Activated CD4-positive, alpha-beta memory T cell treated with anti-CD3 and anti-CD28 coated beads, Interleukin-2, amount 10 ng/mL, durations not matched to agents 7 days and 5 days (primary cell): Measurements from ENCODE around the gene MFAP3L. TPM values are rescaled to one million over a fixed set of nuclear protein-coding genes. Genes with fewer than 3 reads are reported as not detected.

Experiments used
- CTCF ChIA-PET: fragments of 350-600 bp; sonication (Branson Sonifier 250); formaldehyde crosslinking; loops from one replicate; lab custom pipeline; 2021; ENCODE audit warnings: antibody characterized with exemption, inconsistent platforms; lab: Charles Lee
- POLR2A ChIA-PET: fragments of 350-600 bp; sonication (Branson Sonifier 250); formaldehyde crosslinking; loops from one replicate; lab custom pipeline; 2021; ENCODE audit warnings: antibody characterized with exemption; lab: Charles Lee
- DNase-seq: peaks from one replicate; pipeline ENCODE4 v3.0.0-alpha.2; 2020
- H3K27ac Mint-ChIP-seq: one replicate; pipeline ENCODE4 v1.8.0; 2021; ENCODE audit warnings: mild to moderate bottlenecking, mixed read lengths
- H3K27me3 Mint-ChIP-seq: one replicate; pipeline ENCODE4 v1.8.0; 2021; ENCODE audit warnings: mixed read lengths
- H3K36me3 Mint-ChIP-seq: one replicate; pipeline ENCODE4 v1.8.0; 2021; ENCODE audit warnings: low read depth, mixed read lengths
- H3K4me1 Mint-ChIP-seq: one replicate; pipeline ENCODE4 v1.8.0; 2021; ENCODE audit warnings: mixed read lengths
- H3K4me3 Mint-ChIP-seq: one replicate; pipeline ENCODE4 v1.8.0; 2021; ENCODE audit warnings: mild to moderate bottlenecking, mixed read lengths
- H3K9me3 Mint-ChIP-seq: one replicate; pipeline ENCODE4 v1.8.0; 2021; ENCODE audit warnings: mixed read lengths
- total RNA-seq, 2 experiments: library from RNA; stranded (reverse); gene quantifications; one replicate each; pipeline ENCODE4 v1.2.3, GENCODE V29; 2021

MFAP3L gene
- total RNA-seq, 2 experiments from 2014 or later, result 0.25 to 0.33 TPM

DNA sequence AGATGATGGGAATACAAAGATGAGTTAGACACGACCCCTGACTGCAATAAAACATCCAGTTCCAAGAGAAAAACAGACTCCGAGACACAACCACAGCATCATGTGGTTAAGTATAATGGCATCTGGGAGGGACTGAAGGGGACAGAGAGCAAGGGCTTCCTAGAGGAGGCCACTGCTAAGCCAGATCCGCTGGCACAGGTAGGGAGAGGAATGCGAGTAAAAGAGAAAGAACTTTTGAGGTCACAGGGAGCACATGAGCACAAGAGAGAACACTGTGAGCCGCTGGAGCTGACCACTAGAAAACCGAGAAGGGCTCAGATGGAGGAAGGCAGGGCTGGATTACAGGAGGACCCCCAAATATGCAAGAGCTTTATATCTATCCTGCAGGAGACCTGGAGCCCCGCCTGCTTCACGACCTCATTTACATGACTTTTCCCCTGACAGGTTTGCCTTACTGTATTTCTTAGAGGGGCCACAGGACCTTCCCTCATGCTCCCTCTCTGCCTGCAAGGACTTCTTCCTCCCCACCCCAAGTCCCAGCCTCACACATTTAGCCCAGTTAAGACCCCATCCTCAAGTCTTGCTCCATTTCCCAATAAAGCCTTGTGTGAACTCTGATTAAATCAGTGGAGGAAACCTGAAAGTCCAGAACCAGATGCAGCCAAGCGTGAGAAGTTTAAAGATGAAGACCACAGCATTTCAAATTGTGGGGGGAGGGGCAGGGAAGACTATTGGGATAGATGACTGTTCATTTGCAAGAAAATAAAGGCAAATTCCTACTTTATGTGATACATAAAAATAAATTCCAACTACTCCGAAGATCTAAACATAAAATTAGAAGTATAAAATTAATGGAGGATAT lies 29.6 kb downstream of the MFAP3L start:
- ChIA-PET POLR2A (no interaction called here), CTCF (no interaction called here)
- Mint-ChIP-seq H3K36me3 (no peaks in the 10 kb centered on the region), H3K4me3 (no peak overlapping the region), H3K4me1 (no peaks in the 10 kb centered on the region), H3K27me3 (peaks cover 1% of the 10 kb centered on the region), H3K27ac (no peak overlapping the region), H3K9me3 (no peaks in the 10 kb centered on the region)
- DNase-seq, result no peak

DNA sequence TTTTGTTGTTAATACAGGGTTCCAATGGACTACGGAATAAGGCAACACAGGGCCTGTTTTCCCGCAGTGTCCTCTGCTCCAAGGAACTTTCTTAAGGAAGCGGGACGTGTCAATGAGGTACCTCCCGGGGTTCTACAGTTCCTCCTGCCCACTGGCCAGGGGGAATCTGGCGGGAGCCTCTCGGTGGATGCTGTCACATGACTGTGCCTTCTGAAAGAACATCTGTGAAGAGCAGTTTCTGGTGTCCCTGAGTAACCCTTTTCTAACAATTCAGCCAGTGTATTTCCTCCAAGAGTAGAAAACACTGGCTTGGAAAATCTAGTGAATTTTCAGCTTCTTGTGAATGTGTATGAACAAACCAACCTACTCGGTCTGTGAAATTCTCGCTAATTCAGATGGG lies 32.7 kb downstream of the MFAP3L start:
- no peak for DNase-seq
- H3K9me3 Mint-ChIP-seq, result no peaks in the 10 kb centered on the region
- ChIA-PET POLR2A (no interaction called here), CTCF (no interaction called here)
- no peak overlapping the region for H3K27ac Mint-ChIP-seq
- peaks cover 1% of the 10 kb centered on the region for H3K27me3 Mint-ChIP-seq
- no peaks in the 10 kb centered on the region for H3K4me1 Mint-ChIP-seq
- H3K4me3 Mint-ChIP-seq, result no peak overlapping the region
- H3K36me3 Mint-ChIP-seq, result no peaks in the 10 kb centered on the region

DNA sequence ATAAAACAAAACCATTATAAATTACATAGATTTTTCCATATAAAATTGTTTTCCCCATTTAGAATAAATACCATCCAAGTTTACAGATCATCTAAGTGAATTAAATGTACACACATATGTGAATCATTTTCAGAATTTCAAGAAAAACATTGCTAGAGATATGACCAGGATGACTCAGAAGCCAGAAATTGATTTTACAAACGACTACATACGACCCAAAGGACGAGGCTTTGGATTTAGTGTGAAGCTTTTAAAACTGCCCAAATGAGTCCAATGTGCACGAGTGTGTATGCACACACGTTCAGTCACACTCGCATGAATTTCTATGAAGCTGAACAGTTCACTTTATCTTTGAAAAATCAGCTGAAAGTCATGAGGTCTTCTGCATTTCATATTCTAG lies 37.9 kb downstream of the MFAP3L start:
- Mint-ChIP-seq H3K9me3 (no peaks in the 10 kb centered on the region), H3K27me3 (peaks cover 1% of the 10 kb centered on the region), H3K4me1 (peaks cover 6% of the 10 kb centered on the region), H3K4me3 (no peak overlapping the region), H3K27ac (no peak overlapping the region), H3K36me3 (no peaks in the 10 kb centered on the region)
- ChIA-PET POLR2A (no interaction called here), CTCF (interaction anchor here (1.8 kb wide), 1 partner anchor 178 kb away, joined by 5 read pairs; no protein-coding TSS in a partner anchor)
- DNase-seq, result no peak

DNA sequence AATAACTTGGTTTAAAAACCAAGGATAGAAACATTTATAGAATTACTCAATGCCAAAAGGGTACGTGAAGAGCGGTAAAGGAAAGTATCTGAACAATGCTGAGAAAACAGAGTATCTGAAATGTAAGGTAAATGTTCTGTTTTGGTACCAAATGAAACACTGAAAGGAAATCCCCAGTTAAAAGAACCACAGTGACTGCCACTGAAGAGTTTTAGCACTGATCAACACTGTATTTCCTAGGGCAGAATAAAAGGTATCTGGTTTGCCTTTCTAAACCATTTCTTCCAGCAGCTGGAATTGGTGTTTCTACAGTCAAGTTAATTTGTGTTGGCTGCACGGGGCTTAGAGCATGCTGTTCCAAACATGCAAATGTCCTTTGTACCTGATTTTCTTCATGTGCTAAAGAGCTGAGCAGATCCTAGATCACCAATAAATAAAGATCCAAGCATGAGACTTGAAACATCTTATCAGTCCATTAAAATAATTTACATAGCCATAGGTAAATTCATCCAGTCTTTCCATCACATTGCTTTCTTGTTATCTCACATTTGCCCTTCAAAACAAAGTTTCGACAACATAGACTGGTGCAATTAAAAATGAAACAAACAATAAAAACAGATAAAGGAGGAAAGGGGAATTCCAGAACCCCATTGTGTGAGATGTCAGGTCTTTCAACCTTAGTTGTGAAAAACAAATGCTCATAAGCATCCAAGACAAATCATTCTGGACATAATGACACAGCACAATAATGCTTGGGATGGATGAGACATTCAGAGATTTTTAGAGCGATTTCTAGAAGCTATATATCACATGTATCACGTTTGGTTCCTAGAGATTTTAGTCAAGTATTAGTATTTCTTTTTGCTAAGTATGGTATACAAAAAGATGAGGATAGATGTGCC lies 38.6 kb downstream of the MFAP3L start:
- Mint-ChIP-seq H3K4me3 (no peak overlapping the region), H3K4me1 (peaks cover 6% of the 10 kb centered on the region), H3K27me3 (peaks cover 1% of the 10 kb centered on the region), H3K9me3 (no peaks in the 10 kb centered on the region), H3K36me3 (no peaks in the 10 kb centered on the region), H3K27ac (no peak overlapping the region)
- POLR2A ChIA-PET, result no interaction called here
- DNase-seq, result no peak
- CTCF ChIA-PET, result interaction anchor here (1.8 kb wide), 1 partner anchor 177 kb away, joined by 5 read pairs; no protein-coding TSS in a partner anchor

DNA sequence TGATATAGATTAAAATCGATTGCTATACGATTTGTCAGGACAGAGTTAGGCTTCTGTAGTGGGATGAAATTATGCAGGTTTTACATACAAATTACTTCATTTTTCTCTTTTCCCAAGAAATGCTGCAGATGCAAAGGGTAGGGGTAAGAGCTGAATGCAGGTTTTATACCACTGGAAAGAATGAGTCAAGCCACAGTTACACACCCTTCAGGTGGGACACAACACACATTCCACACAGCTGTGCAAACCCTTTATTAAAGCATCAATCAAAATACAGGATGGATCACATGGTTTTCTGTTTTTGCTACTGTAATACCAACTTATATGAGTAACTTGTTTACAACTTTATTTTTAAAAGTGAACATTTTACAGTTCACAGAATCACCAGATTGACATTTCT lies 39.8 kb downstream of the MFAP3L start:
- no peak for DNase-seq
- no peaks in the 10 kb centered on the region for H3K9me3 Mint-ChIP-seq
- H3K27ac Mint-ChIP-seq, result no peak overlapping the region
- POLR2A ChIA-PET, result no interaction called here
- peaks cover 1% of the 10 kb centered on the region for H3K27me3 Mint-ChIP-seq
- CTCF ChIA-PET, result no interaction called here
- H3K4me1 Mint-ChIP-seq, result peaks cover 6% of the 10 kb centered on the region
- H3K36me3 Mint-ChIP-seq, result no peaks in the 10 kb centered on the region
- H3K4me3 Mint-ChIP-seq, result no peak overlapping the region

DNA sequence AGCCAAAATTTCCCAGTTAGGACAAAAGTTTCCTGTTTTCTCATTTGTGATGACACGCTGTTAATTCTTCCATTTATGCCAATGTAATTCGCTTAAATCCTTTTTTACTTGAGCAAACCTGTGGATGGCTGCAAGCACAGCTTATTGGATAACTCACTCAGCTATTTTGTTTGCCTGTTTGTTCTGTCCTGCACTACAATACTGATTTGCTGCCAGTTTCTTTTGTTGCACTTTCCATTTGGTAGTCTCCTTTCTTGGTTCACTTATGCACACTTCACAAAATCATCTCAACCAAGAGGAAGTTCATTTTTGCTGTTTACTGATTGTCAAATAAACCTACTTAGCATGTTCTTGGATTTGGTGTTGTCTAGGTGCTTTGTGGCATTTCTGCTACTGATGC lies 40.3 kb downstream of the MFAP3L start:
- H3K9me3 Mint-ChIP-seq, result no peaks in the 10 kb centered on the region
- peaks cover 6% of the 10 kb centered on the region for H3K4me1 Mint-ChIP-seq
- H3K36me3 Mint-ChIP-seq, result no peaks in the 10 kb centered on the region
- CTCF ChIA-PET, result no interaction called here
- peaks cover 1% of the 10 kb centered on the region for H3K27me3 Mint-ChIP-seq
- H3K4me3 Mint-ChIP-seq, result no peak overlapping the region
- H3K27ac Mint-ChIP-seq, result no peak overlapping the region
- POLR2A ChIA-PET, result no interaction called here
- DNase-seq, result no peak

DNA sequence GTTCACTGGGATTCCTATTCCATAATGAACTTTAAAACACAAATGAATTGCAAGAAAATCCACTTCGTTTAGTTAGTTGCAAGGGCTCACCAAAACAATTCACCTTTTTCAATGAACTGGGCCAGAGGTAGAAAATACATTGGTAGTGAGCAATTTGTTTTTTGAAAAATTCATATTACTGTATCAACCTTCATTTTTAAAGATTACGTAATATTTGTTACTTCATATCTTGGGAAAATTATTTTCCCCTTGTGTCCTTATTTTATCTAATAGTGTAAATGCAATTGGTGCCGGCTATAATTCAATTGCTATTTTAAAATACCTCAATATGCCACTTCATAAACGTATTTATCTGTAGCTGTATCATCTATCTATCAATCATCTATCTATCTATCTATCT lies 41.5 kb downstream of the MFAP3L start:
- CTCF ChIA-PET, result no interaction called here
- peaks cover 3% of the 10 kb centered on the region for H3K27me3 Mint-ChIP-seq
- POLR2A ChIA-PET, result interaction anchor here (0.6 kb wide), 1 partner anchor 123 kb away, joined by 3 read pairs; no protein-coding TSS in a partner anchor
- no peak for DNase-seq
- peaks cover 6% of the 10 kb centered on the region for H3K4me1 Mint-ChIP-seq
- H3K27ac Mint-ChIP-seq, result no peak overlapping the region
- H3K36me3 Mint-ChIP-seq, result no peaks in the 10 kb centered on the region
- H3K9me3 Mint-ChIP-seq, result no peaks in the 10 kb centered on the region
- H3K4me3 Mint-ChIP-seq, result no peak overlapping the region

DNA sequence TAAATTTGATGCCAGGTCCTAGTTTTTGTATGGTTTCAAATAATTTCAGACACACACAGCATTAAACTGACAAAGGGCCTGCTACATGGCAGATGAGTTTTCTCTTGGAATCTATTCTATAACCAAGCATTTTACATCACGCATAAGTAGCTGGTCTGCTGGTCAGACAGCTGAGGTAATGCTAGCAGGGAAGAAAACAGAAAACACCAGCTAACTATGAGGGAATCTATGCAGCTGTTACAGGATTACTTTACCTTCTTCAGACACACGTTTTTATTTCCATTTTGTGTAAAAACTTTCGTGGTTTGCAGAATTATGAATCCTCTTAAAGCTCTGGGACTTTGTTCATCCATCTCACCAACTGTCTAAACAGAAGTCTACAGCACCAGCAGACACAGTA lies 42.0 kb downstream of the MFAP3L start:
- POLR2A ChIA-PET, result no interaction called here
- Mint-ChIP-seq H3K4me3 (no peak overlapping the region), H3K4me1 (peaks cover 6% of the 10 kb centered on the region), H3K27ac (no peak overlapping the region), H3K27me3 (peaks cover 4% of the 10 kb centered on the region), H3K9me3 (no peaks in the 10 kb centered on the region), H3K36me3 (no peaks in the 10 kb centered on the region)
- no peak for DNase-seq
- CTCF ChIA-PET, result no interaction called here

DNA sequence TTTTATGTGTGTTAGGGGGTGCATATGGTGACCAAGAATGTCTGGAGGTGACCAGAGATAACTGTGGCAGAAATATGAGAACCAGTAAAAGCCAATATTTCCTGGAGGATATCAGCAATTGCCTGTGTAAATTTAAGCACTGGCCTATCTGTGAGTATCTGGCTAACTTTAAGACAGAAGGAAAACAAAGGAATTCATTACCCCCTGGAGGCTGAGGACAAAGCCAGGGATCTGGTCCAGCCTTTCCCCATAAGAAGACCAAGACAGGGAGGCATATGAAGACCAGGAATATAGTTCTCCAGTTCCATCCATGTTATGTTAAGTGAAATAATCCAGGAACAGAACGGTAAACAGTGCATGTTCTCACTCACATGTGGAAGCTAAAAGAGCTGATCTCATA lies 49.2 kb downstream of the MFAP3L start:
- Mint-ChIP-seq H3K4me3 (no peak overlapping the region), H3K9me3 (no peaks in the 10 kb centered on the region), H3K4me1 (no peaks in the 10 kb centered on the region), H3K27ac (no peak overlapping the region), H3K27me3 (peaks cover 10% of the 10 kb centered on the region), H3K36me3 (no peaks in the 10 kb centered on the region)
- ChIA-PET POLR2A (no interaction called here), CTCF (no interaction called here)
- no peak for DNase-seq

DNA sequence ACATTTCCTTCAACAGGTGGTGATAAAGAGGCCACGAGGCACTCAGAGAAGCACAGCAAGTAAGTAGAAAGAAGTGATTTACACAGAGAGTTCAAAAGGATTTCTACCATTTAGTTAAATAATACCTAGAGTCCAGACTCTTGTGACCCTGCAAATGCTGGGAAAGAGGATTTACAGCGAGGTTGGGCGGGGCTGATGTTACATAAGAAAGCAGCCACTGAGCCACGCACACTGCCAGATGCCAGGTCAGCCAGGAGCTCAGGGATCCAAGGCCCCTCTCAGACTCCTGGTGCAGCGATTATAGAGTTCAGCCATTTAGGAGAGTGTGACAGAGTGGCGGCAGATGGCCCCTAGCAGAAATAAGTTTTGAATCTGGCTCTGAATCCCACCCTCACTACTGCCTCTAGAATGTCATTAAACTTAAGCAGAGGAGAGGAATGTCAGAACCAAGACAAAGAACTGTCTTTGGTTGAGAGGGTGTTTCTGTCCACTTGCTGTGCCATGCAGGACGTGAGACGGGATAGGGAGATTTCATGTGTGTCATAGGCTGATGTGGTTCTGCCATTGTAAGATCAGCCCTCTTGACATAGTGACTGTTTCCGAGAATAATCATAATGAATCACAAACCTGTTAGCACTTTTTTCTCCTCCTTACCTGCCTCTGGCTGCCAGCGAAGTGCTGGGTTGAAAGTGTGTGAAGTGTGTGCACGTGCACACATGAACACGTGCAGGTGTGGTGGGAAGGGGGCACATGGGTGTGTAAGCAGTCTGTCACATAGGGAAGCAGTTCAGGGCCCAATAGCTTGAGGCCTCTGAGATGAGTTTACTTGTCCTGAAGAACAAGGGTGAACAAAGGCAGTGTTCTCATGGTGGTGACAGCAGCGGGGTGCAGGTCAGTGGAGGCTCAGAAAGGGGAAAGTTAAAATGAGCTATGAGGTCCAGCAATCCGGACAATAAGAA lies 50.1 kb downstream of the MFAP3L start:
- no peak for DNase-seq
- ChIA-PET CTCF (no interaction called here), POLR2A (no interaction called here)
- Mint-ChIP-seq H3K27ac (no peak overlapping the region), H3K9me3 (no peaks in the 10 kb centered on the region), H3K4me1 (no peaks in the 10 kb centered on the region), H3K4me3 (no peak overlapping the region), H3K27me3 (peaks cover 10% of the 10 kb centered on the region), H3K36me3 (no peaks in the 10 kb centered on the region)

DNA sequence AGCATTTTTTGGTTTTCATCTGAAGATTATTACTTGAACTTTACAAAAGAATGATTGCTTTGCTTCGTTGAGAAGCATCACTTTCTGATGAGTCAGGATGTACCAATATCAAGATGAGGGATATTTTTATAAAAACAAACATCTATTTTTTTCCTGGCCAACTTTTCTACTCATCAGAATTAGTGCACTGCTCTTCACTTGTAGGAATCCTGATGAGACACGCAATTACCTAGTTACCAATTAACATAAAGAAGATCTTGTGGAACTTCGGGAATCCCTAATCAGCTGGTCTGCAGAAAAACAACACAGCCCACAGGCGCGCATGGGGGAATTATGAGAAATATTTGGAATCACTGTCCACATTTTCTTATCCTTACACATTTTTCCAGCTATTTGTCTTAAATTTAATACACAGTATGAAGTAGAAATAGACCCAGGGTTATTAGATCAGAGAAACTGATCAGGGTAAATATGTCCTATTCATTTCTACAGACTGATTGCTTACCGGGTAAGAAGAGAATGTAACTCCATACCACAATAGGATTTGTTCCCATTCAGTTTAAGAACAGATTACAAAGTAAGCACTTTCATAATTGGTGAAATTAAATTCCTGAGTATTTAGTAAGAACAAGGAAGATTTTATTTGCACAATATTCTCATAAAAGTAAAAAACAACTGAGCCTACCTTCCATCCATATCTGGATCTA lies 50.9 kb downstream of the MFAP3L start:
- Mint-ChIP-seq H3K4me1 (no peaks in the 10 kb centered on the region), H3K27ac (no peak overlapping the region), H3K36me3 (no peaks in the 10 kb centered on the region), H3K4me3 (no peak overlapping the region), H3K27me3 (peaks cover 10% of the 10 kb centered on the region), H3K9me3 (no peaks in the 10 kb centered on the region)
- no peak for DNase-seq
- ChIA-PET POLR2A (no interaction called here), CTCF (no interaction called here)

DNA sequence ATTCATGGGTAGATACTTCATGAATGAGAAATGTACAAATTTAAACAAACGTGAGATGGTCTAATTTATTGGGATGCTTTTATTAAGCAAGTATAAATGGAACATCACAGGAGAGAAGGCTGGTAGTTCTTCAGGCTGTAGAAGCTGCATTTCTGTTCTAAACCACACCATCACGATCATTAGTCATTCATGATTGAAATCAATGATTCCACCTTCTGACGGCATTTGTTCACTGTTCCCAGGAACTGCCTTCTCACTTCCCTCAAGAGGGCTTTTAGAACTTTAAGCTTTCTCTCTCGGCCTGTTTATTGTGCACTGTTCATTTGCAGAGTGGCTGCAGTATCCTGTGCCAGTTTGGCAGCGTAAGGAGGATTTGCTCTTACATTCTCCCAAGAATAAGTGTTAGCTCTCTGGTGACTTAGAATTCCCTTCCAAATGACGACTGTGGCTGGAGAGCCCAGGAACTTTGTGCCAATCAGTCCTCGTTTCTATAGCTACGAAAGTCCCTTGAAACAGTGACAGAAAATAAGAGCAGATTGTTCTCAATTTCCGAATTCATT lies 54.7 kb downstream of the MFAP3L start:
- Mint-ChIP-seq H3K9me3 (no peaks in the 10 kb centered on the region), H3K4me3 (no peak overlapping the region), H3K27ac (no peak overlapping the region), H3K27me3 (peaks cover 6% of the 10 kb centered on the region), H3K36me3 (no peaks in the 10 kb centered on the region), H3K4me1 (no peaks in the 10 kb centered on the region)
- DNase-seq, result no peak
- ChIA-PET POLR2A (no interaction called here), CTCF (no interaction called here)
